ENCODE measurements around the gene PSMG2. TPM values are rescaled to one million over a fixed set of nuclear protein-coding genes. Genes with fewer than 3 reads are reported as not detected.

Gene PSMG2
- total RNA-seq, result 100 to 1,000 TPM in 2 of 4 donors, 10 to 100 TPM in 2; 87.6 to 148 (median 100) TPM

GRCh38 chr18:12702221-12703095, at the start of gene PSMG2, which contains the start of gene CEP76:
TSS of gene PSMG2 (plus strand) at chr18:12703042. CDS start at chr18:12703108, 66 bp downstream.
TSS of gene CEP76 (minus strand) at chr18:12702723. CDS start at chr18:12702548, 175 bp downstream.
- TF ChIP-seq, protein P1, sequence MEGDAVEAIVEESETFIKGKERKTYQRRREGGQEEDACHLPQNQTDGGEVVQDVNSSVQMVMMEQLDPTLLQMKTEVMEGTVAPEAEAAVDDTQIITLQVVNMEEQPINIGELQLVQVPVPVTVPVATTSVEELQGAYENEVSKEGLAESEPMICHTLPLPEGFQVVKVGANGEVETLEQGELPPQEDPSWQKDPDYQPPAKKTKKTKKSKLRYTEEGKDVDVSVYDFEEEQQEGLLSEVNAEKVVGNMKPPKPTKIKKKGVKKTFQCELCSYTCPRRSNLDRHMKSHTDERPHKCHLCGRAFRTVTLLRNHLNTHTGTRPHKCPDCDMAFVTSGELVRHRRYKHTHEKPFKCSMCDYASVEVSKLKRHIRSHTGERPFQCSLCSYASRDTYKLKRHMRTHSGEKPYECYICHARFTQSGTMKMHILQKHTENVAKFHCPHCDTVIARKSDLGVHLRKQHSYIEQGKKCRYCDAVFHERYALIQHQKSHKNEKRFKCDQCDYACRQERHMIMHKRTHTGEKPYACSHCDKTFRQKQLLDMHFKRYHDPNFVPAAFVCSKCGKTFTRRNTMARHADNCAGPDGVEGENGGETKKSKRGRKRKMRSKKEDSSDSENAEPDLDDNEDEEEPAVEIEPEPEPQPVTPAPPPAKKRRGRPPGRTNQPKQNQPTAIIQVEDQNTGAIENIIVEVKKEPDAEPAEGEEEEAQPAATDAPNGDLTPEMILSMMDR (IDR thresholded peaks at IDR 0.05; ENCODE audit: low read depth), result no peak

DNA sequence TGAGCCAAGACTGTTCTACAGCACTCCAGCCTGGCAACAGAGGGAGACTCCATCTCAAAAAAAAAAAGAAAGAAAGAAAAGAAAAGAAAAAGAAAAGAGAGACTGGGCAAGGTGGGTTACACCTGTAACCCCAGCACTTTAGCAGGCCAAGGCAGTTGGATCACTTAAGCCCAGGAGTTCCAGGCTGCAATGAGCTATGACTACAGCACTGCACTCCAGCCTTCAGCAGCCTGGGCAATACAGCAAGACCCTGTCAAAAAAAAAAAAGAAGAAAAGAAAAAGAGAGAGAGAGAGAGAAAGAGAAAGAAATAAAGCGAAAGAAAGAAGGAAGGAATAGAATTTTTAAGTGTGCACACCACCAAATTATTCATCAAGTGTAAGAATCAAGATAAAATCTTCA, 47.9 kb upstream of the PSMG2 start:
- TF ChIP-seq, protein P1 (IDR thresholded peaks at IDR 0.05; ENCODE audit: low read depth), result no peak

DNA sequence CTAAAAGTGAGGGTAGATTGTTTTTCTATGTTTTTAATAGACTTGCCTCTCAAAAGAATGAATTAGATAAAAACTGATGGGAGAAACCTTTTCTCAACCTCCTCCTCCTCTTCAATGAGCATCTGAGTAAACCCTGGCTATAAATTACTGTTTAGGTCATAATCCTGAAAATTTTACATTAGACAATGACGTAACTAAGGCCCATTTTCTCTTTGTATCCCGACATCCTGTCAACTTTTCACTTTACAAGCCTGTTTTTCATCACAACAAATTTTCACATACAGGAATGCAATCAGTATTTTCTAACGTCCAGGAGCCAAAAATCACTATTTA, 46.3 kb upstream of the PSMG2 start:
- TF ChIP-seq, protein P1 (IDR thresholded peaks at IDR 0.05; ENCODE audit: low read depth), result no peak

DNA sequence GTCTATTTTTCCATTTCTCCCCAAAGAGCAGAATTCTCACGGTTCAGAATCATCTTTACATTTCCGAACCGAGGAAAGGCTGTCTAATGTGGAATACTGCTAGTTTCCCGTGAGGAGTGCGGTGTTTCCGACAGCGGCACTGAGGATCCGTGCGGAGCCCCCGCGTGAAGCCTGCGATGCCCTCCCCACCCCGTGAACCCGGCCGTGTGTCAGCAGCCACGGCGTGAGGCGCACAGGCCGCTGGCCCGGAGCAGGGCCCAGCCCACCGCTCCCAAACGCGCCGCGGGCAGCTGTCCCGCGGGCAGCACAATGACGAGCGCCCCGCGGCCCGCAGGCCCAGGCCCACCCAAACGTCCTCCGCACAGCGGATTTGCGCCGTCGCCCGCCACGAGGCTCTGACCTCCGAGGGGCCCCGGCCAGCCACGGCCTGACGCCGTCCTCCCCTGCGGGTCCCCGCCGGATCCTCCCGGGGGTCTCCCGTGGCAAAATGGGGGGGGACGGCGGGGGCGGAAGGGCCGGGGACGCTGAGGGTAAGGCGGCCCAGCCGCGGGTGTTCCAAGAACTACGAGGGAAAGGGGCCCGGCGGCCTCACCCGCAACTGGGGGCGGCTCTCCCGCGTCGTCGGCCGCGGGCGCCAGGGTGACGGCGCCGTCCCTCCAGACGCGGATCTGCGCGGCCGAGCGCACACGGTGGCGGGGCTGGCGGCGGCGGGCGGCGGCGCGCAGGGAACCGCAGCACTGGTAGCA, 45.7 kb upstream of the PSMG2 start:
- TF ChIP-seq, protein P1 (IDR thresholded peaks at IDR 0.05; ENCODE audit: low read depth), result no peak

- TF ChIP-seq, protein P1 (IDR thresholded peaks at IDR 0.05; ENCODE audit: low read depth), result no peak
Measured at GRCh38 chr18:12657684-12658425, 45.0 kb upstream of the PSMG2 start, which contains the start of gene SPIRE1. TSS of gene SPIRE1 (minus strand) at chr18:12658107. CDS start at chr18:12657866, 241 bp downstream.

DNA sequence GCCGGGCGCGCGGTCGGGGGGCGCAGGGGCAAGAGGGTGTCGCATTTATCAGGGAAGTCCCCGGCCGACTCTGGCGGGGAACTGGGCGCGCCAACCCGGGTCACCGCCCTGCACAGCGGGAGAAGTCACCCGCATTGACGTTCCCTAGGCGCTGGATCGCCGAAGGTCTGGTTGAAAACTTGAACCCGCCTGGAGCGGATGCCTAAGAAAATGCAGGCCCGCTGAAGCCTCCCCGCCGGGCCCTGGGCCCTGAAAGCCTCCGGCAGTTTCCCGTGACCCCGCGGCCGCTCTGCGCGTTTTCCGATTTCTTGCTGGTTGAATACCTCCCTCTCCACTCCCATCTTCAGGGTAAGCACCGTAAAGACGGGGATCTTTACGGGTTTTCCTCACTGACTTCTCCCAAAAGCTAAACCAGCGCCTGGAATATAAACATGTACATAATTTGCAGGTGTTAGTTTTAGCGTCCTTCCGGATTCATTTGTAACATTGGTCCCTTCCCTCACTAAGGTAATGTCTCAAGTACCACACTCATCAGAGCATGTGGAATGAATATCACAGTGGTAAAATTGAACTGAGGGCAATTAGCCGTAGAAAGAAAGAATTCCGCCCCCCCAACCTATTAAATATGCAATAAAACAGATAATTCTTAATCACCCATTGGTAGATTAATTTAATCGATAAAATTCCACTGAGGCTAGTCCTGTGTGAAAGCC, 44.3 kb upstream of the PSMG2 start:
- TF ChIP-seq, protein P1 (IDR thresholded peaks at IDR 0.05; ENCODE audit: low read depth), result no peak

Data from subcutaneous adipose tissue (tissue), 4 donors.